BJ (cell line): ENCODE measurements around the gene GTF3A. TPM values are rescaled to one million over a fixed set of nuclear protein-coding genes. Genes with fewer than 3 reads are reported as not detected.

Experiments used
- CTCF ChIA-PET: fragments of 350-600 bp; formaldehyde crosslinking; extraction: SDS; loops from one replicate; lab custom pipeline; 2021; ENCODE audit warnings: antibody characterized with exemption, inconsistent platforms; lab: Yijun Ruan, JAX
- POLR2A ChIA-PET: fragments of 300-600 bp; sonication (Branson Sonifier 250); formaldehyde crosslinking; extraction: SDS; loops from one replicate; lab custom pipeline; 2021; ENCODE audit warnings: antibody characterized with exemption; lab: Charles Lee
- DNase-seq: peaks from one replicate; pipeline ENCODE4 v3.0.0-alpha.2; 2011; ENCODE audit warnings: low read depth
- H3K27me3 ChIP-seq: 2 replicates; pipeline ENCODE4 v1.6.0; 2011; ENCODE audit warnings: low read length; ENCODE audit not compliant: control insufficient read depth, insufficient read depth
- H3K36me3 ChIP-seq: 2 replicates; pipeline ENCODE4 v1.5.1; 2011; ENCODE audit warnings: low read length; ENCODE audit not compliant: control insufficient read depth, insufficient read depth
- H3K4me3 ChIP-seq: 2 replicates; pipeline ENCODE4 v1.5.1; 2011; ENCODE audit warnings: low read depth, mild to moderate bottlenecking, control low read depth, low read length
- CTCF ChIP-seq: IDR thresholded peaks from 2 replicates; pipeline ENCODE4 v1.5.1; 2011; ENCODE audit warnings: low read depth, mild to moderate bottlenecking, control low read depth, inconsistent platforms, low read length, moderate library complexity; ENCODE audit not compliant: insufficient read depth
- polyA plus RNA-seq: library from polyadenylated mRNA; depleted of rRNA; stranded (reverse); fragments of >200 nt; gene quantifications from 2 replicates; pipeline ENCODE4 v1.2.3, GENCODE V29; 2011

GTF3A gene
- polyA plus RNA-seq, 1 experiment, result 42.7 TPM

- Histone ChIP-seq H3K36me3 (peaks cover 1% of the 10 kb centered on the region; the same call in 1 of the 2 replicates), H3K4me3 (no peak overlapping the region), H3K27me3 (no peaks in the 10 kb centered on the region)
- DNase-seq, result no peak
- POLR2A ChIA-PET, result no interaction called here
- CTCF ChIA-PET, result interaction anchor here (0.9 to 1.3 kb wide), 2 partner anchors 75 to 90 kb away, joined by 3 read pairs; no protein-coding TSS in a partner anchor
- TF ChIP-seq CTCF, result no peak
Observed at GRCh38 chr13:27442797-27443196, 18.4 kb downstream of the GTF3A start.

GRCh38 chr13:27446986-27447583, 22.7 kb downstream of the GTF3A start:
- Histone ChIP-seq H3K4me3 (no peak overlapping the region), H3K27me3 (no peaks in the 10 kb centered on the region), H3K36me3 (no peaks in the 10 kb centered on the region)
- ChIA-PET POLR2A (no interaction called here), CTCF (no interaction called here)
- DNase-seq, result no peak
- no peak for TF ChIP-seq CTCF

- CTCF ChIA-PET, result interaction anchor here (0.6 to 1.1 kb wide), 2 partner anchors 378 to 651 kb away, joined by 3 read pairs; no protein-coding TSS in a partner anchor
- no peak for TF ChIP-seq CTCF
- no peak for DNase-seq
- no peaks in the 10 kb centered on the region for H3K36me3 ChIP-seq
- POLR2A ChIA-PET, result interaction anchor here (0.6 kb wide), 1 partner anchor 408 kb away, joined by 4 read pairs; no protein-coding TSS in a partner anchor
- no peak overlapping the region for H3K4me3 ChIP-seq
- H3K27me3 ChIP-seq, result no peaks in the 10 kb centered on the region; the same call in 1 of the 2 replicates
Observed at GRCh38 chr13:27448308-27448707, 23.9 kb downstream of the GTF3A start.

GRCh38 chr13:27449081-27449603, 24.7 kb downstream of the GTF3A start:
- no peak for TF ChIP-seq CTCF
- Histone ChIP-seq H3K36me3 (no peaks in the 10 kb centered on the region), H3K4me3 (peak overlapping the region; percentile 83), H3K27me3 (no peaks in the 10 kb centered on the region; the same call in 1 of the 2 replicates)
- ChIA-PET CTCF (interaction anchor here (1.1 to 1.6 kb wide), 2 partner anchors 74 to 377 kb away, joined by 3 to 4 read pairs; no protein-coding TSS in a partner anchor), POLR2A (no interaction called here)
- no peak for DNase-seq
